Ishikawa (cell line): ENCODE data around the gene MYO5B.

ENCODE experiments used
- CEBPB ChIP-seq: IDR thresholded peaks from 2 replicates; pipeline ENCODE4 v1.6.1; 2012
- CREB1 ChIP-seq: IDR thresholded peaks from 2 replicates; pipeline ENCODE4 v1.6.1; 2012; ENCODE audit warnings: low read depth
- EGR1 ChIP-seq: IDR thresholded peaks from 2 replicates; pipeline ENCODE4 v1.6.1; 2012
- EP300 ChIP-seq: IDR thresholded peaks from 2 replicates; pipeline ENCODE4 v1.6.1; 2012; ENCODE audit warnings: borderline replicate concordance
- FOXM1 ChIP-seq: IDR thresholded peaks from 2 replicates; pipeline ENCODE4 v1.6.1; 2012; ENCODE audit warnings: low read depth, borderline replicate concordance
- MAX ChIP-seq: IDR thresholded peaks from 2 replicates; pipeline ENCODE4 v1.6.1; 2012
- NFIC ChIP-seq: IDR thresholded peaks from 2 replicates; pipeline ENCODE4 v1.6.1; 2012
- RAD21 ChIP-seq: IDR thresholded peaks from 2 replicates; pipeline ENCODE4 v1.6.1; 2012; ENCODE audit warnings: low read depth
- REST ChIP-seq: IDR thresholded peaks from 2 replicates; pipeline ENCODE4 v1.6.1; 2012; ENCODE audit warnings: low read depth, mild to moderate bottlenecking
- TAF1 ChIP-seq: IDR thresholded peaks from 2 replicates; pipeline ENCODE4 v1.6.1; 2012; ENCODE audit warnings: low read depth, mild to moderate bottlenecking
- TCF12 ChIP-seq: IDR thresholded peaks from 2 replicates; pipeline ENCODE4 v1.6.1; 2012; ENCODE audit warnings: low read depth
- TEAD4 ChIP-seq: IDR thresholded peaks from 2 replicates; pipeline ENCODE4 v1.6.1; 2012
- YY1 ChIP-seq: IDR thresholded peaks from 2 replicates; pipeline ENCODE4 v1.6.1; 2012; ENCODE audit warnings: low read depth
- ZBTB7A ChIP-seq: IDR thresholded peaks from 2 replicates; pipeline ENCODE4 v1.6.1; 2012; ENCODE audit warnings: low read depth
- TF ChIP-seq, protein P1 (sequence below): IDR thresholded peaks from 2 replicates; pipeline ENCODE4 v1.6.1; 2012

Gene MYO5B

DNA sequence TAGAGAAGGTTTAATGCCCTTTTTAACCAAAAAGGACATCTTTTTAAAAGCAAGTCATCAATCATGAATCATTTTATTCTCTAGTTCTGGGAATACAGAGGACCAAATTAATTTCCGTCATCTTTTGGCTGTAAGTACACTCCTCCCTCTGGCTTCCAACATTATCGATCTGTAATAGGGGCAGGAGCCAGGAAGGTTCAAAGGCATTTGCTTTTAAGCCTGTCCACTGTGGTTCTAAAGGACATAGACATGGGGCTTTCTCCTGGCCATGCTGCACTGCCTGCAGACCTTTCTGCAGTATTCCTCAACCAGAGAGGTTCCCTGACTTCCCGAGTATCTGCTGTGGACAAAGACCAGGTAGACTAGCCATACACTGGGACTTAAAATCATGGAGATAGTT is 170.5 kb downstream of the MYO5B start:
- no peak for TF ChIP-seq REST
- TF ChIP-seq TCF12, result no peak
- TF ChIP-seq ZBTB7A, result no peak
- no peak for TF ChIP-seq RAD21
- TF ChIP-seq CREB1, result no peak
- no peak for TF ChIP-seq EP300
- TF ChIP-seq EGR1, result no peak
- no peak for TF ChIP-seq FOXM1
- TF ChIP-seq NFIC, result no peak
- TF ChIP-seq MAX, result no peak
- no peak for TF ChIP-seq CEBPB
- no peak for TF ChIP-seq YY1
- no peak for TF ChIP-seq TAF1
- TF ChIP-seq, protein P1, sequence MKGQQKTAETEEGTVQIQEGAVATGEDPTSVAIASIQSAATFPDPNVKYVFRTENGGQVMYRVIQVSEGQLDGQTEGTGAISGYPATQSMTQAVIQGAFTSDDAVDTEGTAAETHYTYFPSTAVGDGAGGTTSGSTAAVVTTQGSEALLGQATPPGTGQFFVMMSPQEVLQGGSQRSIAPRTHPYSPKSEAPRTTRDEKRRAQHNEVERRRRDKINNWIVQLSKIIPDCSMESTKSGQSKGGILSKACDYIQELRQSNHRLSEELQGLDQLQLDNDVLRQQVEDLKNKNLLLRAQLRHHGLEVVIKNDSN, result no peak
- TF ChIP-seq TEAD4, result no peak

- TF ChIP-seq, protein P1, result no peak
- TF ChIP-seq FOXM1, result no peak
- TF ChIP-seq EP300, result no peak
- no peak for TF ChIP-seq EGR1
- no peak for TF ChIP-seq REST
- no peak for TF ChIP-seq TCF12
- no peak for TF ChIP-seq NFIC
- no peak for TF ChIP-seq CEBPB
- TF ChIP-seq RAD21, result no peak
- no peak for TF ChIP-seq ZBTB7A
Observed at GRCh38 chr18:50022985-50023384, 172.0 kb downstream of the MYO5B start.

GRCh38 chr18:50014606-50015005 is 180.3 kb downstream of the MYO5B start:
- TF ChIP-seq ZBTB7A (no peak), TEAD4 (no peak), FOXM1 (no peak), NFIC (no peak), CEBPB (no peak), MAX (no peak), CREB1 (no peak), EP300 (no peak), TAF1 (no peak), EGR1 (no peak), REST (no peak), TCF12 (no peak), YY1 (no peak), RAD21 (no peak)
- TF ChIP-seq, protein P1, result no peak

DNA sequence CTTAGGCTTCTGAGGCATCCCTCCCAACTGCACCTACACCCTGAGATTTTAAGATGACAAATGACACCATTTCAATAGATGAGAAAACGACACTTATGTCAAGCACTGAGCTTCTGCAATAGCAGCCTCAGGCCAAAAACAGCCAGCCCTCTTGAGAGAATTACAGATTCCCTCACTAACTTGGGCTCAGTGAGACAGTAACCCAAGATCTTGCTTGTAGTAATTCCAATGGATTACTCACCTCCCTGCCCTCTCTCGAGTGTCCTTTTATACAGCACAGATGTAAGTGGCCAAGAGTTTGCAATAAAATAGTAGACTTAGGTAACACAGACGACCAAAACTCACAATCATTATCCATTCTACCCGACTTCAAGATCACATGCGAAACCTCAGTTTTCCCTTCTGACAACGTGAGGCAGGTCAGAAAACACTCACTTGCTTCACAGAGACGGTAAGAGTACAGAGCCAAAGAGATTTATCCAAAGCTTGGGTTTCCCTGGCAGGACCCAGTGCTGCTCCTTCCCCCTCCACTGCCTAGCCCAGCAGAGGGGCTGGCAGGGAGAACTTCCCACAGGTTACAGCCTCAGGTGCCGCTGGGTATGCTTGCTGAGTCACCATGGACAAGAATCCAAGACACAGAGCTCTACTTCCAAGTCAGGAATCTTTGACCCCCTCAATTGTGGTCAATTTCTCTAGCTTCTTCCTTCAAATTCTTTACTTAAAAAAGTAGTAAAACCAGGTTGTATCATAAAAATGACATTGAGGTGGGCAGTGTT is 181.4 kb downstream of the MYO5B start:
- no peak for TF ChIP-seq CEBPB
